Measurements from ENCODE around the gene ARHGDIA.

DNA sequence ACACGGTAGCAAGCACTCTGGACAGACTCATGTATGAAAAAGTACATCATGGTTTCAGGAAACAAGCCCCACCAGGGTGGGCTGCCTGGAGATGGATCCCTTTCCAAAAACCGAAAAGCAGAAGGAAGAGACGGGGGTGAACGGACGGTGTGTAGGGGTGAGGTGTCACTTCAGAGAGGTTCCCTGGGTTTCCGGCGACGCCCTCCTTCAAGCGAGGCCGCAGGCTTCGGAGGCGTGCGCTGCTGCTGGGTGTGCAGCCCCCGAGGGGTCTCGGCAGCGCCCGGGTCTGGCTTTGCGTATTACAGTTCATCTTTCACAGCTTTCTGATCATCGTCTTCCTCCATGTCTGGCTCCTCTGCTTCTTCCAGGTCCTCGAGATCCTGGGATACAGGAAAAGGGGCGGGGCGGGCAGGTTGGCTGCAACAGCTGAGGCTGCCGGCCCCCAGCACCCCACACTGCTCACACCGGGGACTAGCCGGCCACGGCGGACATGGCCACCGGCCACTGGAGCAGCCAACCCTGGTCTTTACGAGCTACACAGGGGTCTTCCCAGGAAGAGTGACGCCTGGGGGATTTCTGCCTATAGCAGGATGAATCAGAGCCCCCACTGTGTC lies 27.3 kb downstream of the ARHGDIA start:
- TF ChIP-seq, protein P1, sequence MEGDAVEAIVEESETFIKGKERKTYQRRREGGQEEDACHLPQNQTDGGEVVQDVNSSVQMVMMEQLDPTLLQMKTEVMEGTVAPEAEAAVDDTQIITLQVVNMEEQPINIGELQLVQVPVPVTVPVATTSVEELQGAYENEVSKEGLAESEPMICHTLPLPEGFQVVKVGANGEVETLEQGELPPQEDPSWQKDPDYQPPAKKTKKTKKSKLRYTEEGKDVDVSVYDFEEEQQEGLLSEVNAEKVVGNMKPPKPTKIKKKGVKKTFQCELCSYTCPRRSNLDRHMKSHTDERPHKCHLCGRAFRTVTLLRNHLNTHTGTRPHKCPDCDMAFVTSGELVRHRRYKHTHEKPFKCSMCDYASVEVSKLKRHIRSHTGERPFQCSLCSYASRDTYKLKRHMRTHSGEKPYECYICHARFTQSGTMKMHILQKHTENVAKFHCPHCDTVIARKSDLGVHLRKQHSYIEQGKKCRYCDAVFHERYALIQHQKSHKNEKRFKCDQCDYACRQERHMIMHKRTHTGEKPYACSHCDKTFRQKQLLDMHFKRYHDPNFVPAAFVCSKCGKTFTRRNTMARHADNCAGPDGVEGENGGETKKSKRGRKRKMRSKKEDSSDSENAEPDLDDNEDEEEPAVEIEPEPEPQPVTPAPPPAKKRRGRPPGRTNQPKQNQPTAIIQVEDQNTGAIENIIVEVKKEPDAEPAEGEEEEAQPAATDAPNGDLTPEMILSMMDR (IDR thresholded peaks at IDR 0.05), result no peak
- no peak for TF ChIP-seq POLR2A (IDR thresholded peaks at IDR 0.05)
